ENCODE results near the gene PRKAG2.

- TF ChIP-seq CTCF (IDR thresholded peaks at IDR 0.05; ENCODE audit: low read depth, low read length, poor library complexity, severe bottlenecking) (no peak), EZH2phosphoT487 (IDR thresholded peaks at IDR 0.05; ENCODE audit: borderline replicate concordance, low read length) (no peak)
These were observed 15.0 kb downstream of the PRKAG2 start for GRCh38 chr7:151861881-151862280.

Measured in DOHH2 (cell line).